ENCODE measurements around the gene CCDC71L. TPM values are rescaled to one million over a fixed set of nuclear protein-coding genes. Genes with fewer than 3 reads are reported as not detected.
A peak's percentile ranks its signal among the peaks of the same experiment; 100 is the strongest.
"Not testable (repeated sequence)": the region's sequence is repeated elsewhere in the genome, so short reads cannot be mapped to it uniquely, and the experiment has no call there.

CCDC71L gene
- total RNA-seq, 4 donors from 2014 or later = 43.5 to 318 (median 153) TPM

DNA sequence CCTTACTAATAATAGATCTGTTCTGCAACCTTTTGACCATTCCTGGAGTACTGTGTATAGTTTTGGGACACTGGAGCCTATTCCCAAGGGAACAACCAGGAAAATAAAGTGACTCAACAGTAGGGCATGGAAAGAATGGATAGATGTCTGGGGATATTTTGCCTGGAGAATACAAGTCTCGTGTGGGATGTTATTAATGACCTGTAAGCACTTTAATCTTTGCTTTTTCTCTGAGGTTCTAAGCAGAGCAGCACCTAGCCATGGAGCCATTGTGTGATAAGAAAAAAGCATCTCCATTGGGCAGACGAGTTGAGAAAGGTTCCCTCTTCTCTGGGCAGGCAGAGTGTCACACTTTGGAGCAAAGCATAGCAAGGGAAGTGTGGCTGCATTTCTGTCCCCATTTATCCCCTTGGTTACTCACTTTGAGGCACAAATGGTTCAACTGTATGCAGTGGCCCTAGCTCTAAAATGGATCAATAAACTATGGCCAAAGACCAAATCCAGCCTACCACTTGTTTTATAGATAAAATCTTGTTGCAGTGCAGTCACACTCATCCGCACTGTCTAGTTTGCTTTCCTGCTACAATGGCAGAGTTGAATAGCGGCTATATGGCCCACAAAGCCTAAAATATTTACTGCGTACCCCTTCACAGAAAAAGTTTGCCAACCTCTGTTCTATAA lies 21.0 kb upstream of the CCDC71L start:
- ATAC-seq (ENCODE audit: low FRiP score) = no peak
- TF ChIP-seq, protein P1, sequence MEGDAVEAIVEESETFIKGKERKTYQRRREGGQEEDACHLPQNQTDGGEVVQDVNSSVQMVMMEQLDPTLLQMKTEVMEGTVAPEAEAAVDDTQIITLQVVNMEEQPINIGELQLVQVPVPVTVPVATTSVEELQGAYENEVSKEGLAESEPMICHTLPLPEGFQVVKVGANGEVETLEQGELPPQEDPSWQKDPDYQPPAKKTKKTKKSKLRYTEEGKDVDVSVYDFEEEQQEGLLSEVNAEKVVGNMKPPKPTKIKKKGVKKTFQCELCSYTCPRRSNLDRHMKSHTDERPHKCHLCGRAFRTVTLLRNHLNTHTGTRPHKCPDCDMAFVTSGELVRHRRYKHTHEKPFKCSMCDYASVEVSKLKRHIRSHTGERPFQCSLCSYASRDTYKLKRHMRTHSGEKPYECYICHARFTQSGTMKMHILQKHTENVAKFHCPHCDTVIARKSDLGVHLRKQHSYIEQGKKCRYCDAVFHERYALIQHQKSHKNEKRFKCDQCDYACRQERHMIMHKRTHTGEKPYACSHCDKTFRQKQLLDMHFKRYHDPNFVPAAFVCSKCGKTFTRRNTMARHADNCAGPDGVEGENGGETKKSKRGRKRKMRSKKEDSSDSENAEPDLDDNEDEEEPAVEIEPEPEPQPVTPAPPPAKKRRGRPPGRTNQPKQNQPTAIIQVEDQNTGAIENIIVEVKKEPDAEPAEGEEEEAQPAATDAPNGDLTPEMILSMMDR (IDR thresholded peaks at IDR 0.05) = no peak
- no peak for DNase-seq (ENCODE audit: low spot score)

DNA sequence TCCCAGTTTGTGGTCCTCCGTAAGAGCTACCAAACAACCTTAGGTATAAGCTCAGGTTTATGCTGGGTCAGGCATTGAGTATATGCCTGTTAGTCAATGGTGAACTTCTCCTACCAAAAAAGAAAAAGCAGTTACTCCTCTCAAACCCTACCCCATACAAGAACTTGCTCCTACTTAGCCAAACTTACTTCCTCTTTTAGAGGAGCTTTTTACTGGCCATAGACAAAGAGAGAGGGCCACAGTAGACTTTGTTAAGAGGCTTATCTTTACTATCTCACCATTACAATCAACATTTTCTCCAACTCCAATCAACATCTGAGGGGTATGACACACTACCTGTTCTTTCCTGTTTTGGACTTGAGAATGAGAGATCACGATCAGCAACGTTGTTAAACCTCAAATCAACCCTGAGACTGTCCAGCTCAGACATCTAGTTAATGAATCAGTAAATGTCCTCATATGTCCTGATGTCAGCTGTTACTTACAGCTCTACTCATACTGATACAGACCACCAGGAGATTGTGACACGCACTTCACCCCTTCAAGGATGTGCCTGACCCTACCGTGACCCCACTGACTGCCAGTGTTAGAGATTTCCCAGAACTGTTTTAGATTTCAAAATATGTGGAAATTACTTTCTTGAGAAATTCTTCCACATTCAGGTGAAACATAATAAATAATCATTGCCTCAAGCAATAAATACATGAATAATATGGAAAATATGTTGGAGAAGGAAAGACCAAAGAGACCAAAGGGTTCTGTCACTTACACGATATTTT lies 18.4 kb upstream of the CCDC71L start:
- ATAC-seq (ENCODE audit: low FRiP score) = peak; percentile 100
- no peak for DNase-seq (ENCODE audit: low spot score)
- TF ChIP-seq, protein P1 (IDR thresholded peaks at IDR 0.05) = no peak

DNA sequence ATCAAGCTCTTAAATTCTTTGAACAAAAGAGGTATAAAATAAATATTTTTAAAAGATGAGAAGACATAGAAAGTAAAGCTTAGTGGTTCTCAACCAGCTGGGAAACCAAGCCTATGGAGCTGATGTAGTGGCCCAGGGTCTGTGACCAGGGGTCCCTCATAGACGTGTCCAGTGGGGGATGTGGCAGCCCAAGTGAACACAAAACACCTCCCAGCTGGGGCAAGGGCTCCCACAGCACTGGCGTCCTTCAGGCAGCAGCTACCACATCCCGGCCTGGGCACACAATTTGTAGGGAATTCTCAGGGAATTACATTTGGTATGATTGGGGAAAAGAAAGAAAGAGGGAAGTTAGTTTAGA lies 17.8 kb upstream of the CCDC71L start:
- ATAC-seq (ENCODE audit: low FRiP score) (no peak), DNase-seq (ENCODE audit: low spot score) (no peak)
- TF ChIP-seq, protein P1 (IDR thresholded peaks at IDR 0.05) = no peak

DNA sequence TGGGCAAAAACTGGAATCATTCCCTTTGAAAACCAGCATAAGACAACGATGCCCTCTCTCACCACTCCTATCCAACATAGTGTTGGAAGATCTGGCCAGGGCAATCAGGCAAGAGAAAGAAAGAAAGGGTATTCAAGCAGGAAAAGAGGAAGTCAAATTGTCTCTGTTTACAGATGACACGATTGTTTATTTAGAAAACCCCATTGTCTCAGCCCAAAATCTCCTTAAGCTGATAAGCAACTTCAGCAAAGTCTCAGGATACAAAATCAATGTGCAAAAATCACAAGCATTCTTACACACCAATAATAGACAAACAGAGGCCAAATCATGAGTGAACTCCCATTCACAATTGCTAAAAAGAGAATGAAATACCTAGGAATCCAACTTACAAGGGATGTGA lies 15.5 kb upstream of the CCDC71L start:
- not testable (repeated sequence) for DNase-seq (ENCODE audit: low spot score); ATAC-seq (ENCODE audit: low FRiP score)

DNA sequence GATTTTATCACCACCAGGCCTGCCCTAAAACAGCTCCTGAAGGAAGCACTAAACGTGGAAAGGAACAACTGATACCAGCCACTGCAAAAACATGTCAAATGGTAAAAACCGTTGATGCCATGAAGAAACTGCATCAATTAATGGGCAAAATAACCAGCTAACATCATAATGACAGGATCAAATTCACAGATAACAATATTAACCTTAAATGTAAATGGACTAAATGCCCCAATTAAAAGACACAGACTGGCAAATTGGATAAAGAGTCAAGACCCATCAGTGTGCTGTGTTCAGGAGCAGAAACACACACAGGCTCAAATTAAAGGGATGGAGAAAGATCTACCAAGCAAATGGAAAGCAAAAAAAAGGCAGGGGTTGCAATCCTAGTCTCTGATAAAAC lies 12.7 kb upstream of the CCDC71L start:
- DNase-seq (ENCODE audit: low spot score); ATAC-seq (ENCODE audit: low FRiP score): not testable (repeated sequence)

DNA sequence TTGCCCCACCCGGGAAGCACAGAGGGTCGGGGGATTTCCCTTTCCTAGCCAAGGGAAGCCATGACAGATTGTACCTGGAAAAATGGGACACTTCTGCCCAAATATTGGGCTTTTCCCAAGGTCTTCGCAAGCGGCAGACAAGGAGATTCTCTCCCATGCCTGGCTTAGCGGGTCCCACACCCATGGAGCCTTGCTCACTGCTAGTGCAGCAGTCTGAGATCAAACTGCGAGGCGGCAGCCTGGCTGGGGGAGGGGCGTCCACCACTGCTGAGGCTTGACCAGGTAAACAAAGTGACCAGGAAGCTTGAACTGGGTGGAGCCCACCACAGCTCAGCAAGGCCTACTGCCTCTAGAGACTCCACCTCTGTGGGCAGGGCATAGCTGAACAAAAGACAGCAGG lies 11.0 kb upstream of the CCDC71L start:
- DNase-seq (ENCODE audit: low spot score); ATAC-seq (ENCODE audit: low FRiP score): not testable (repeated sequence)

DNA sequence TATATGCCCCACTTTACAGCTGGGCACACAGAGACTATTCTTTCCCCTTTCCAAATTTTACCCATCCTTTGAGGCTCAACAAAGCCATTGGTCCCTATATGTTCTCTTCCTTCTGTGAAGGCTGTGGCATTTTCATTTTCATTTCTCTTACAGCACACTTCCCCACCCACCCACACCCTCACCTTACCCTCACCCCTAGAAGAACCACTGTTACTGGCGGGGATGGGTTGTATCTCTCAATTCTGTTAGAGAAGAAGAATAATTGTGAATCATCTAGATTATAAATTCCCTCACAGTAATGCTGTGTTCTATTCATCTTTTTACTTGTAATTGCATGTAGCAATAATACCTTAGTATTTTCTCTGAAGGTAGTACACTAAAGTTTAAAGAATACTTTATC lies 10.2 kb upstream of the CCDC71L start:
- TF ChIP-seq, protein P1 (IDR thresholded peaks at IDR 0.05) = no peak
- no peak for ATAC-seq (ENCODE audit: low FRiP score)
- no peak for DNase-seq (ENCODE audit: low spot score)

DNA sequence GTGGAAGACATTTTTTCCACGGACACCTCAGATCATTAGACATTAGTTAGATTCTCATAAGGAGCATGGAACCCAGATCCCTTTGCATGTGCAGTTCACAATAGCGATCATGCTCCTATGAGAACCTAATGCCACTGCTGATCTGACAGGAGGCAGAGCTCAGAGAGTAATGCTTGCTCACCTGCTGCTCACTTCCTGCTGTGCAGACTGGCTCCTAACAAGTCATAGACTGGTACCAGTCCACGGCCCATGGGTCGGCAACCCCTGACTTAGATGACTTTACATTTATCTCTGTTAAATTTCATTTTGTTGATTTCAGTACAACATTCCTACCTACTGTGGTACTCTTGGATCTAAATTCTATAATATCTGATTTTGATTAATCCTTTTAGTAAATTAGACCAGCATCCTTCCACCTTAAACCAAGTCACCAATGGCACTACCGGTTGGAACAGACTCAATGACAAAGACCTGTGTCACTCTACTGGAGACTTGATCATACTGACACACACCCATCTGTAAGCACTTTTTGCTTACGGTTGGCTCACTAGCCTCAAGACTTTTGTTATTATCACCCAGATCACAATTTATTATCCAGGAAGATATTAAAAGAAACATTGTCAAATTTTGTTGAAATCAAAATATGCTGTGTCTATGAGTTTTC lies 8.0 kb upstream of the CCDC71L start:
- TF ChIP-seq, protein P1 (IDR thresholded peaks at IDR 0.05) = no peak
- DNase-seq (ENCODE audit: low spot score) (no peak), ATAC-seq (ENCODE audit: low FRiP score) (no peak)
